GM18907 (cell line): ENCODE results near the gene GPR148.

Experiments used
- ATAC-seq: cut with Tn5 transposase; IDR thresholded peaks from one replicate; pipeline ENCODE4 v1.9.1; 2021; ENCODE audit warnings: mild to moderate bottlenecking, moderate library complexity; ENCODE audit not compliant: unreplicated experiment

The GPR148 gene

DNA sequence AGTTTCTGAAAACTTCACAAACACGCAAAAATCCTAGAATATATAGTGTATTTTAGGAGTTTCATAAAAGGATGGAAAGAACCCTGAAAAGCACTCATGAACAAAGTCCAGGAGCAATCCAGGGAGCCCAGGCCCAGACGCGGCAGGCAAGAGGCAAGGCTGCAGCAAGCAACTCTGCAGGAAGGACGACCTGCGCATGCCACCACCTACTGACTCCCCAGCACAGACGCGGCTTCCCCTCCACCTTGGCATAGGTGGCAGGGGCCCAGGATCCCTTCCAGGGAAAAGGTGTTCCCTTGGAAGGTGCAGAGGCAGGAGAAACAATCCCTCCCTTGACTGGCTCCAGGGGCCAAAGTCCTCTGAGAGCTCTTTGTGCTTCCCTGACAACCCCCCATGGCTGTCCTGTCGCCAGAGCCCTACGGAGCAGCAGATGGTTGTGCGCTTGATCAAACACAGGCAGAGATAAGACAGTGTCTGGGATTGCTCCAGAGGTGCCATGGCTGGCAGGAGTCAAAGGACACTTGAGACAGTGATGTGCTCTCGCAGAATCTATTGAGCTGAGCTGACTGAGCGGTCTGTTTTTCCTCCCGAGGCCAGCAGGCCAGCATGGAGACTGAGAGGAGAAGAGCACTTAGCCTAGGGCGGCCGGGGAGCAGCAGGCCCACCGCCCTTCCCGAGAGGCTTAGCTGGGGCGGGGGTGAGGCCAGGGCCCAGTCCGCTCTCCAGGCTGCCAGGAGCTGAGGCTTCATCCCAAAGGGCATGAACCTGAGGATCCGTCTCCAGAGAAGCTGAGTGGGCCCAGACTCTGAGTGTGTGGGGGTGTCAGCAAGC lies 15.6 kb downstream of the GPR148 start:
- no peak for ATAC-seq

DNA sequence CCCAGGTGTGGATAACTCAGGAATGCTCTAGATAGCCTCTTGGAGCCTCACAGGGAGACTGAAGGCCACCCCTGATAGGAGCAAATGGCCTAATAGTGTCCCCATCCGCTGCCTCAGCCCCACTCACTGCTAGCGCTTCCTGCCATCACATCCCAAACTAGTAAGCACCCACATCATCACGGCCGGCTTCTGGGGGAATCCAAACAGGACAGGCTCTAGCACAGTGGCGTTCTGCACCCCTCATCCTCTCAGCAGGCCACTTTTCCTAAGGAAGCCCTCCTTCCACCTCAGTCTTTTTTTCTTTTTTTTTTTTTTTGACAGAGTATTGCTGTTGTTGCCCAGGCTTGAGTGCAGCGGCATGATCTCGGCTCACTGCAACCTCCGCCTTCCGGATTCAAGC lies 20.2 kb downstream of the GPR148 start:
- ATAC-seq: no peak

DNA sequence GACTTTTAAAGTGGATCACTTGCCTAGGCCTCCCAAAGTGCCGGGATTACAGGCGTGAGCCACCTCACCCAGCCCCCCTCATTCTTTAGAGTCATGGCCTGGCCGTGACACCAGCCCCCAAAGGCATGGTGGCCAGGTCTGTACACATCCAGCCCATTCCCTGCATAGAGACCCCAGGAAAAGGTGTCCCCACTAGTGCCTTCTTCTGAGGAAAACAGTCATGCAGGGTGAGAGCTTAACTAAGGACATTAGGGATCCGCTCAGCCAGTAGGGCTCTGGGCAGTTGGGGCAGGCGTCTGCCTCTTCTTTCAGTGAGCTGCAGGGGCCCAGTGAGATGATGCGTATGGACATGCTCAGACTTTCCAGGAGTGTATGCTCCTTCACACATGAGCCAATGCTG lies 20.8 kb downstream of the GPR148 start:
- ATAC-seq: no peak

DNA sequence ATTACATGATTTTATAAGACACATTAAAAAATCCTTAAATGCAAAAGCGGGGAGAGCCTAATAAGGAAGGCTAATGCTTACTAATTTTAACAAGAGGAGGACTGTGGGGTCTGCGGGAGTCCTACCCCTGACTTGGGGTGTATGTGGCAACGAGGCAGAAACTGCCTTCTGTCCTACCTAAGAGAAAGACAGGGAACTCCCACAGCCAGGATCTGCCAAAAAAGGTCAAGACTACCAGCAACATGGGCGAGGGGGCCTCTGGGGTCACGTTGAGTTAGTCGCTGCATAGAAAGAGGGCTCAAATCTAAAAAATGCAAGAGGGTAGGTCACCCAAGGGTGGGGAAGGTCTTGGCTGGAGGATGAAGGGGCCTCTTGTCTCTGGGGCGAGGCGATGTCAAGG lies 25.9 kb downstream of the GPR148 start:
- ATAC-seq: no peak

DNA sequence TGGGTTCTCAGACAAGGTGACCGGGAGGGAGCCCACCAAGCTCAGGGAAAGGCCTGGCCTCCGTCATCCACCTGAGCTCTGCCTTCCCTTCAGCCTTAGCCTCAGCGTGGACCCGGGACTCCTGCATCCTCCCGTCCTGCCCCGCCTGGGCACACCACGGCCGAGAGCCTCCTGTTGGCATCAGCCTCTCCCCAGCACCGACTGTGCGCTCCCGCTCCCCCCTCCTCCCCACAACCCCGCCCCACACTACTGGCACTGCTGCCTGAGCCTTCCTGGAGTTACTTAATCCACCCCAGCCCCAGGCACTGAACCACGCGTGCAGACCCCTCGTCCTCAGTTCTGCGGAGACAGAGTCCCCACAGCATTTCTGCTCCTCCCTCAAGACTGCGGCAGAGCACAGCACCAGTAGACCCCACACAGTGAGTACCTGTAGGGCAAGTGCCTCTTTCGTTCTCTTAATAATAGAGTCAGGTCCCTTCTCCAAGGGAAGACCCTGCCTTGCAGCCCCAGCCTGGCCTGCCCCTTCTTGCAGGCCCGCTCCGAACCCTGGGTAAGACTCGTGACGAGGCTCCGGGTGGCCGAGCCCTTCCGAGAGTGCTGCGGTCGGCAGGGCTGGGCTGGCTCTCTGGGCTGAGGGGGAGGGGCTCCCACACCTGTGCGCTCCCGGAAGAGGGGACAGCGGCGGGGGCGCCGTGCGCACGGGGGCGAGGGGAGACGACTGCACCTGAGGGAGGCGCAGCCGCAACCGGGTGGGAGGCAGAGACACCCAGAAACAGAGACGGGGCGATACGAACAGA lies 26.6 kb downstream of the GPR148 start, which contains the start of gene AMER3:
AMER3 (plus strand) TSS at position 285 of the 797 bp plus-strand sequence. CDS start 6,533 bp downstream, outside the sequence.
- ATAC-seq: peak; percentile 37

DNA sequence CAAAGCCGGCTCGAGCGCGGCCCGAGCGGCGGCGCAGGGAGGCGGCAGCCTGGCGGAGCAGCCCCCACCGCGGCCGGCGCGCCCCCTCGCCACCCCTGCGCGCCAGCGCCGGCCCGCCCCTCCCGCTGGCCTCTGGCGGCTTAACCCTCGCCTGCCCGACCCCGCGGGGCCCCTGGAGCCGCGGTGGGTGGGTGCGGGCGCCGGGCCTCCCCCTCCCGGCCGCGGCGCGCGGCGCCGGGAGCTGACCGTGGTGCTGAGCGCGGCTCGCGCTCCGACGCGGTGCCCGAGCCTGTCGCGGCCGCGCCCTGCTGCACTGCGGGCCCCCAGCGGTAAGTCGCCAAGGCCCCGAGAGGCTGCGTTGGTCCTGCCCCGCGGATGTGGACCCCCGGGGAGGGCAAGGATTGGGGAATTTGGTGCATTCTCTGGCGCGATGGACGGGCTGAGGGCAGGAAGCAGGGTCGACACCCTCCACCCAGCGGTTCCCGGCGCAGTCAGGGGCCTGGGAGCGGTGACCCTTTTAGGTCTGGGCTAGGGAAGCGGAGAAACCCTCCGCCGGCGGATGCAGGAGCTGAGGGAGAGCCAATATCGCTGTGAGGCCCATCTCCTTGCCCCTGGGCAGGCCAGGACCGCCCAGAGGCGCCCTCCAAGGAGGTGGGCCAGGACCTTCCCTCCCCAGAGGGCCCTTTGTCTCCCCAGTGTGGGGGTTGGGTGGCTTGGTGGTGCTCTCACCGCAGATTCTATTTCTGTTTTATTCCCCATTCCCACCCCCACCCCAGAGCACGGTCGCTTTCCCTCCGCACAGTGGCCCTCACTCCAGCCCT lies 27.4 kb downstream of the GPR148 start:
- peak; percentile 53 for ATAC-seq

DNA sequence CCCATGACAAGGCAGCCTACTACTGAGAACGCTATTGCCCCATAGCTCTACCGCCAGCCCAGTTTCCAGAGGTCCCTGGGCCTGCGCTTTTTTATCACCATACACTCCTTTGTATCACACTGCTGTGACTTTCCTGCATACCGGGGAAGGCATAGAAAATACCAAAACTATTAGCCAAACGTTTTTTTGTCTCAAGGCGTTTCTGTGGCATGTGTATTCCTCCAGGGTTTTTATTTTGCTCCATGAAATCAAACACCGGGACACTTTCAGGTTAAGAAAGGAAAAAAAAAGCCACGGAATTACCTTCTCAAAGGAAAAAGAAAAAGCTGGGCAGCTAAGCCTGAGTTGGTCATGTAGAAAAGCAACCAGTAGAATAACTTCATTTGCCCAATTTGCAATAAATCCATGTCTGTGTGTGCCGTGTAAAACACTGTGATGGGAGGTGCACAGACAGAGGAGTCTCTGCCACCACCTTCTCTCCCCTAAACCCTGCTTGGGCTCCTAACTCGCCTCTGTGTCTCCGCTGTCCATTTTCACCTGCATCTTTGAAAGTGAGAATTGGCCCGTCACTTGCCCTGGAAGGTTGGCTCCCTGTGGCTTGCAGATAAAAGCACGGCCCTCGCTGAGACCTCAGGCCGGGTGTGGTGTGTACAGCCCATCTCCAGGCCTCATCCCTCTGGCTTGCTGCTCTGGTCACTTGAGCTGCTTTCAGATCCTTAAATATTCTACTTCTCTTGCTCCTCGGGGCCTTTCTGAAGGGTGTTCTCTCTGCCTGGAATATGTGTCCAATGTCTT lies 28.2 kb downstream of the GPR148 start:
- ATAC-seq: no peak

DNA sequence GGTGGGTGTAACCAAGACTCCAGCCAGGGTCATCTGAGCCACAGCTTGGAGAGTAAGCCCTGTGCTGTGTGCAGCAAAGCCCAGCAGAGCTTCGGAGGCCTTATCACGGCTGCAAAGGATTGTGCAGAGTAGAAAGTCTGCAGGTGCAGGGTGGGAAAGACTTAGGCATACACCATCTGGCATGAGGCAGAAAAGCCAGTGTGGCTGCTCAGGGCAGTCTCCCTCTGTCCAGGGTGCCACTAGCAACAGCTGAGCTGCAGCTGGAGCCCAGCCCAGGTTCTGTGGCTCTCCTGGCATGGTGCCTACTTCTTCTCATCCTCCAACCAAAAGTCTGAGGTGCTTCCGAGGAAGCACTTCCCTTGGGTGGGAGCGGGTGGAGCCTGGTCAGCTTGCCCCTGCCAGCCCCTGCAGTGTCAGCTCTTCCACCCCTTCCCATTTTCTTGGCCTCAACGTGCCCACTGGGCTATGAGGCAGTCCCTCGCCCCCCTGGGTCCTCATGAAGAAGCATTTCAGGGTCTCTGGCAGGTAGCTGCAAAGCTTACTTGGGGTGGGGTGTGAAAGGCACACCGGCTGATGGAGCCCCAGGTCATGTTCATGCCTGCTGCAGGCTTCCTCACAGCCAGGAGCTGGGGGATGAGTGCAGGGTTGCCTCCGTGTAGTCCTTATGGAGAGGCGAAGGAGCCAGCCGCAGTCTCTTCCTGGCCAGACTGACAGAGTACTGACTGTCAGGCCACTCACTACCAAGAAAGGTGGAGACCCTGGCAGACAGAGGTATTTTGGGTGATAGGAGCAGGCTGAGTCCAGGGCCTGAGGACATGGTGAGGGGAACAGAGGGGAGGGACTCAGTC lies 31.3 kb downstream of the GPR148 start:
- ATAC-seq: no peak

DNA sequence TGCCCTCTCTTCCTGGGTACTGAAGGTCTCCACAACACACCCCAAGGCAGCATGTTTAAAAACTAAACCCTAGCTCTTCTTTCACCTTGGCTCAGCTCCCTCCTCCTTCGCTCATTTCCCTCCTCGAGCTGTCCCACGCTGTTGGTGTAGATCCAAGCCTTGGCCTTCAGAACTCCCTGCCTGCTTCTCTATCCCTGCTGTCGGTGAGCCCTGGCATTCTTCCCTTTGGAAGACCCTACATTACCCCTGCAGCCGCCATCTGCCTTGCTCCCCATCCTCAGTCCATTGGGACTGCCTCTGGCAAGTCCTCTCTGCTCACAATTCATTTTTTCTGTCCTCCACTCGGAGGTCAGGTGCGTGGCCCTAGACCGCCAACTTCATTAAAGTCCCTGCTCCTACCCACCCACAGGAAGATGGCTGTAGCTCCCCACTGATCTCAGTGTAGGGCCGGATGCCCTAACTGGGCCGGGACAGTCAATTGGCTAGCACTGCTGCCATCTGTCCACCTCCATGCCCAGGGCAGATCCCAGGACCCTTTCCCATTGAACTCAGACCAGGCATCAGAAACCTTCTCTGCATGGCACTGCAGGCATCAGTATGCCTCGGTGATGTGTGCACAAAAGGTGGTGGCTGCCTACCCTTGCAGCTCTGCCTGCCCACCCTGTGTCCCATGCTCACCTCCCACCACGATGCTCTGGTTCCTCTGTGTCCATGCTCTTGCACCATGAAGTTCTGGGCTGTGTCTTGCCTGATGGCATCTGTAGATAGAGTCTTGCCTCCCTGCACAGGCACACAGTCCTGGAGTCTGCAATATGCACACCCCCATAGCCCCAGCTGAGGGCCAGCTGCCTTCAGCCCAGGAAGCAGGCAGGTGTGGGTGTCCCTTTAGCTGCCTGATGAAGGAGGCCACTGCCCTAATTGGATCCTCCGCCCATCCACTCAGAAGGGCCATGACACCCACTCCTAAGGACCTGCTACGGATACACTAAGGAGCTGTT lies 32.2 kb downstream of the GPR148 start:
- ATAC-seq: no peak

DNA sequence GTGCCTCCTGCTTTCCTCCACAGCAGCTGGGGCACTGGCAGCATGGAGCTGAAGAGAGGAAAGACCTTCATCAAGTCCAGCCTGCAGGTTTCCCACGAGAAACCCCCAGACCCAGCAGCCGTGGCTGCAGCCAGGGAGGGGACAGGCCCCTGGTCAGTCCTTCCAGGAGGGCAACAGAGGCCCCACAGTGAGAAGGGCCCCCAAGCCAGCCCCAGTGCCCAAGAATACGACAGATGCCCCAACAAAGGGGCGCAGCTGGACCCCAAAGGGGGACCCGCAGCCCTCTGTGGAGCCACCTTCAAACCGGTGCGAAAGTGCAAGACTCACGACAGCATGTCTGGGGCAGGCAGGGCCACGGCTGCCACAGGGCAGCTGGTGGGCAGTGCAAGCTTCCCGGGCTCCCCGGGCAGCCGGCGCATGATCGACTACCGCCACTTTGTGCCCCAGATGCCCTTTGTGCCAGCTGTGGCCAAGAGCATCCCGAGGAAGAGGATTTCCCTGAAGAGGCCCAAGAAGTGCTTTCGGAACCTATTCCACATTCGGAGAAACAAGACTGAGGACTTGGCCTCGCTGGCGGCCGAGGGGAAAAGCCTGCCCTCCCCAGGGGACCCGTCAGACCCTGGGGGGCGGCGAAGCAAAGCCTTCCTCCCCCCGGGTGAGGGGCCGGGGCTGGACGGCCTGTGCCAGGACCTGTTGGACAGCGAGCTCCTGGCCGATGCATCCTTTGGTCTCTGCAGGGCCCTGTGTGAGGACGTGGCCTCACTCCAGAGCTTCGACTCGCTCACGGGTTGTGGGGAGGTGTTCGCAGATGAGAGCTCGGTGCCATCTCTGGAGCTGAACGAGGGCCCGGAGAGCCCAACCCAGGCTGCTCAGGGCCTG lies 33.4 kb downstream of the GPR148 start:
- no peak for ATAC-seq

DNA sequence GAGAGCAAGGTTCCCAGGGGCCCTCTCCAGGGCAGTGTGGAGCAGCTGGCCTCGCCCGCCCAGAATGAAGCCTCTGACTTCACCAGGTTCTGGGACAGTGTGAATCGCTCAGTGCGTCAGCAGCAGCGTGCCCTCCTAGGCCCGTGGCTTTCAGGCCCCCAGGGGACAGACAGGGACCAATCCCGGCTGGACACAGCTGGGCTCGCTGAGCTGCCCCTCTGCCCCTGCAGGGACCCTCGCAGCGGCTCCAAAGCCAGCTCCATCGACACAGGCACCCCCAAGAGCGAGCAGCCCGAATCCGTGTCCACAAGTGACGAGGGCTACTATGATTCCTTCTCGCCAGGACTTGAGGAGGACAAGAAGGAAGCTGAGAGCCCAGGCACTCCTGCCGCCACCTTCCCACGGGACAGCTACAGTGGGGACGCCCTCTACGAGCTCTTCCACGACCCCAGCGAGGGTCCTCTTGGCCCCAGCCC lies 34.1 kb downstream of the GPR148 start:
- ATAC-seq: no peak

DNA sequence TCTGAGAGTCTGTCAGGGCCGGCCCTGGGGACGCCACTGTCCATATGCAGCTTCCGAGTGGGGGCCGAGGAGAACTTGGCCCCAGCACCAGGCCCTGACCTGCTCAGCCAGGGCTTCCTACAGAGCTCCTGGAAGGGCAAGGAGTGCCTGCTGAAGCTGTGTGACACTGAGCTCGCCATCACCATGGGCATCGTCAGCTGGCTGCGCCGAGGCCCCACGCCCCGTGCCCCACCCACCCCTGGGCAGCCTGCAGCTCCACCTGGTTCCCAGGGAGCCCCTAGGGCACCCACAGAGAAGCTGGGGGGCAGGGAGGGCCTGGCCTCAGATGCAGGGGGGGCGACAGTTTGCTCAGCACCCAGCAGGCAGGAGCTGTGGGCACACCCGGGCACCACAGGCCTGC lies 34.5 kb downstream of the GPR148 start:
- no peak for ATAC-seq

DNA sequence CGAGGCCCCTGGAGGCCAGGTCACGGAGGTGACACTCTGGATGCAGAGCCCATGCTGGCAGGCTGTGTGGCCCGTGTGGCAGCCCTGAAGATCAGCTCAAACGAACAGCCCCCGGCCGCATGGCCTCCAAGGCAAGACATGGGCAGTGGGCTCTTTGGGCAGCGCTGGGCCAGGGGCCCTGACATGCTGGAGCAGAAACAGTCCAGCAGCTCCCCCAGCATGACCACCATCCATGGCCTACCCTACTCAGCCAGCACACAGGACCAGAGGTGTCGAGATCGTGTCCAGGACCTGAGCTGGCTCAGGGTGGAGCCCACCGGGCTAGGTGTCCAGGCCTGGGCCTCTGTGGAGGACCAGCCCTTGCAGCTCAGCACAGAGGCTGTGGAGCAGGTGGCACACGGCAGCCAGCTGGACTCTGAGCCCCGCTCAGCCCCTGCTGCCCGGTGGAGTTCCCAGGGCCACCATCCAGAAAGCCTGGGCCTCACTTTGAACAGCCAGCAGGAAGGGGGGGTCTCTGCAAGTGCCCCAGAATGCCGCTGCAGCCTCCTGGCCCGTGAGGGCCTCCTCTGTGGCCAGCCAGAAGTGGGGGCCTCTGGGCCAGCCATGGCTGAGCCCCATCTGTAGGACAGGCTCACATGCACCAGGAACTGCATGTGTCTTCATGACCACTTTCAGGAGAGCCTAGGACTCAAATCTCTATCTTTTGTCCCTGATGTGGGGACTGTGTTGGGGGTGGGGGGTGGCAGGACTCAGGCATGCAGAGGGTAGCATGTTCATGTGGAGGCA lies 35.4 kb downstream of the GPR148 start:
- no peak for ATAC-seq

DNA sequence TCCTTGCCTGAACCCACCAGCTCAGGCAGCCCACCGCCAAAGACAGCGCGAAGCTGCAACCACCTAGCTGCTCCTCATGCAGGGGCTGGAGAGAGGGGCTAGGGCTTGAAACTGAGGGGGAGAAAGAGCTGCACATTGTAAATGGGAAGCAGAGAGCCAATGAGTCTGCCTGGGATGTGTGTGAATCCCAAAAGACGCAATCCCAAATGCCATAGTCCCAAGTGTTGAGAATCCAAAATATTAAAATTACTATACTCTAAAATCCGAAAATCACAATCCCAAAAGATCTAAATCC lies 35.9 kb downstream of the GPR148 start:
- no peak for ATAC-seq

DNA sequence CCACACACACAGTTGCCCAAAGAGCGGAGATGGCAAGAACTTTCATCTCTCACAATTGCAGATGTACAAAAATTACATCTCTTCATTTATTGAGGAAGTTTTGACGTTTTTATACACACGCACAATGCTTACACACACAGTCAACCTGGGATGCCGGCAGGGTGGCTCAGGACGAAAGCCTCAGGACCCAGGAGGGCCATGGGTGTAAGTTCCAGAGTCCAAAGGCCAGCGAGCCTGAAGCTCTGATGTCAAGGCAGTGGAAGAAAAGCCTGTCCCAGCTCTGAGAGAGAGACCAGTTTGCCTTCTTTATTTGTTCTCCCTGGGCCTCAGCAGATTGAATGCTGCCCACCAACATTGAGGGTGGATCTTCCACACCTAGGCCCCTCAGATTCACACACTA lies 36.6 kb downstream of the GPR148 start:
- no peak for ATAC-seq

DNA sequence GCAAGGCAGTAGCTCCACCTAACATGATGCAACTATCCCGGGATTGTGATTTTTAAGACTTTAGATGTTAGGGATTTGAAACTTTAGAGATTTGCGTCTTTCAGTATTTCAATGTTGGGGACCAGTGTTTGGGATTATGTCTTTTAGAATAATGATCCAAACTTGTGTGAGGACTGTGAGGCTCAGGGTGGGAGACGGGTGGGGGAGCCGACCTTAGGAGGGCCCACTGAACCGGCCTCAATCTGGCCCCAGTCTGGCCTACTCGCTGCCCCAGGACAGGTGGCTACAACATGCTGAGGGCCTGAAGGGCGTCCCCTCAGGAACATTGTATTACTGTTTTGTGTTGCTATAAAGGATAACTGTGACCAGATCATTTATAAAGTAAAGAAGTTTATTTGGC lies 37.2 kb downstream of the GPR148 start:
- ATAC-seq: no peak
